Astrocyte (in vitro differentiated cells and primary cell): Measurements from ENCODE around the gene DOCK10.

Experiments used
- CTCF ChIP-seq: IDR thresholded peaks from 2 replicates; pipeline ENCODE4 v1.5.1; 2011; ENCODE audit warnings: low read depth, mild to moderate bottlenecking, inconsistent platforms, low read length, moderate library complexity; ENCODE audit not compliant: insufficient read depth
- EZH2 ChIP-seq: IDR thresholded peaks from 2 replicates; pipeline ENCODE4 v1.6.1; 2012; ENCODE audit warnings: mild to moderate bottlenecking, low read length, inconsistent platforms; ENCODE audit not compliant: insufficient read depth

- TF ChIP-seq CTCF (no peak), EZH2 (no peak)
Measured at GRCh38 chr2:224941960-224942359, 100.3 kb downstream of the DOCK10 start.
